Kidney (tissue), 14 donors: ENCODE data around the gene FZR1. TPM values are rescaled to one million over a fixed set of nuclear protein-coding genes. Genes with fewer than 3 reads are reported as not detected.
A peak's percentile ranks its signal among the peaks of the same experiment; 100 is the strongest.

Source experiments
- DNase-seq, 5 donors: peaks; one replicate each; pipeline ENCODE4 v3.0.0-alpha.2; 2013 to 2020
- FAIRE-seq: peaks from 2 replicates; lab custom pipeline; 2012; peaks lifted over from hg19 to GRCh38; lab: Jason Lieb, UNC
- H3K27ac ChIP-seq, 2 donors: one replicate each; pipeline ENCODE4 v1.7.0; 2013; ENCODE audit warnings: low read depth in 2 of 2, low read length in 2 of 2, inconsistent platforms in 1 of 2
- H3K27me3 ChIP-seq: one replicate; pipeline ENCODE4 v1.7.1; 2013; ENCODE audit warnings: low read length, inconsistent platforms; ENCODE audit not compliant: control insufficient read depth, insufficient read depth
- H3K36me3 ChIP-seq, 3 donors: one replicate each; pipeline versions ENCODE4 v1.7.0 to v1.7.1; 2013; ENCODE audit warnings: low read length in 3 of 3, control low read depth in 1 of 3, inconsistent platforms in 1 of 3; ENCODE audit not compliant: insufficient read depth in 3 of 3, control insufficient read depth in 2 of 3
- H3K4me1 ChIP-seq, 3 donors: one replicate each; pipeline versions ENCODE4 v1.7.0 to v1.7.1; 2013; ENCODE audit warnings: low read length in 3 of 3, inconsistent platforms in 1 of 3, low read depth in 1 of 3; ENCODE audit not compliant: control insufficient read depth in 2 of 3, insufficient read depth in 2 of 3
- H3K4me3 ChIP-seq, 3 donors: one replicate each; pipeline versions ENCODE4 v1.7.0 to v1.8.1; 2013; ENCODE audit warnings: low read length in 3 of 3, control low read depth in 1 of 3, inconsistent platforms in 1 of 3
- H3K9ac ChIP-seq, 3 donors: one replicate each; pipeline versions ENCODE4 v1.7.0 to v1.7.1; 2013; ENCODE audit warnings: low read length in 3 of 3, control low read depth in 1 of 3, inconsistent platforms in 1 of 3
- H3K9me3 ChIP-seq, 3 donors: one replicate each; pipeline versions ENCODE4 v1.7.0 to v1.7.1; 2013; ENCODE audit warnings: low read length in 3 of 3, control low read depth in 1 of 3, inconsistent platforms in 1 of 3; ENCODE audit not compliant: control insufficient read depth in 2 of 3, insufficient read depth in 1 of 3
- CTCF ChIP-seq: IDR thresholded peaks from 3 replicates; pipeline ENCODE4 v1.5.1; 2012; ENCODE audit warnings: mild to moderate bottlenecking, moderate library complexity, borderline replicate concordance; ENCODE audit not compliant: insufficient read depth; ENCODE audit errors: extremely low read depth
- intact Hi-C: fragments of 100-400 bp; cut with DNase I; formaldehyde crosslinking; loops from one replicate; pipeline ENCODE4 v1.11.1; 2022
- polyA plus RNA-seq: library from polyadenylated mRNA; stranded (reverse); fragments of 350-450 nt; fragmentation: Illumina TruSeq; extraction: RNeasy Lipid Tissue Mini Kit (QIAGEN cat#74804); gene quantifications from one replicate; pipeline ENCODE4 v1.2.3, GENCODE V29; 2014; ENCODE audit warnings: low read depth, low replicate concordance; ENCODE audit not compliant: insufficient read depth
- total RNA-seq: library from RNA; stranded (reverse); fragmentation: NEBNext Ultra II Directional; extraction: Animal tissue kit (Norgen Biotek cat#: 25700); gene quantifications from one replicate; pipeline ENCODE4 v1.2.1, GENCODE V29; 2021
- donor health status: control.
- donor health status: control.
- donor health status: control.
- donor health status: control.
- donor health status: control.
- donor health status: DM: yes; HTN: yes; CAD: no.
- donor health status: Normal renal cell carcinoma (clear cell type).

The FZR1 gene
- total and polyA plus RNA-seq, 2 donors from 2014 or later, result 28.4 to 48.0 TPM

DNA sequence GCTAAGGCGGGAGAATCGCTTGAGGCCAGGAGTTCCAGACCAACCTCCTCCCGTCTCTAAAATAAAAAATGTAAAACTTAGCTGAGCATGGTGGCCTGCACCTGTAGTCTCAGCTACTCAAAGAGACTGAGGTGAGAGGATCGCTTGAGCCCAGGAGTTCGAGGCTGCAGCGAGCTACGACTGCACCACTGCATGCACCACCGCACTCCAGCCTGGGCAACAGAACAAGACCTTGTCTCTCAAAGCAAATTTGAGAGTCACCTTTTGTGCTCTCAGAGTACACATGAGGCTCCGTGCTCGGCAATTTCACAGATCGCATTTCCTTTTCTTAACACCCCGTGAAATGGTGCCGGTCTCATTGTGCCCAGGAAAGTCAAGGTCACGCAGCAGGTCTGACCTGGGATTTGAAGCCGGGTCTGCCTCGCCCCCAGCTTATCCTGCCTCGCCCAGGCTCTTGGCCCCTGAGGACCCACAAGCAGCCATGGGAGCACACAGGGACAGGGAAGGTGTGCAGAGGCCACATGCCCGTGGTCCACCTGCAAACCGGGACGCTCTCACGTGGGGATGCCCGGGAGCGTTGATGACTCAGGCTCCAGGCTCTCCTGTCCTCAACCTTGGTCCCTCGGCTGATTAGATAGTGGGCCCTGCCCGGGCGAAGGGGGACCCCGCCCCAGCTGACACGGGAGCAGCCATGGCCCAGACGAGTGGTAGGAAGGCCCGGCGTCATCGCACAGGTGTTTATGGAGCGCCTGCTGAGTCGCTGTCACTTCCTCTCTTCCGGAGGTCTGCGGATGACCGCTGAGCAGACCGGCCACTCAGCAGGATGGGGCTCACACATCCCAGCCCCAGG is 24.6 kb upstream of the FZR1 start:
- no peak for TF ChIP-seq CTCF
- DNase-seq (no peak), FAIRE-seq (no peak)
- Histone ChIP-seq H3K36me3 (peaks cover 0 to 3% (median 2%) of the 10 kb centered on the region in 3 donors), H3K27me3 (no peaks in the 10 kb centered on the region), H3K9me3 (no peaks in the 10 kb centered on the region), H3K4me3 (no peak overlapping the region), H3K4me1 (peaks cover 0 to 10% (median 0%) of the 10 kb centered on the region in 3 donors), H3K9ac (no peak overlapping the region), H3K27ac (peak overlapping the region; percentile 48 to 76)
- intact Hi-C loops, result no loop called here

DNA sequence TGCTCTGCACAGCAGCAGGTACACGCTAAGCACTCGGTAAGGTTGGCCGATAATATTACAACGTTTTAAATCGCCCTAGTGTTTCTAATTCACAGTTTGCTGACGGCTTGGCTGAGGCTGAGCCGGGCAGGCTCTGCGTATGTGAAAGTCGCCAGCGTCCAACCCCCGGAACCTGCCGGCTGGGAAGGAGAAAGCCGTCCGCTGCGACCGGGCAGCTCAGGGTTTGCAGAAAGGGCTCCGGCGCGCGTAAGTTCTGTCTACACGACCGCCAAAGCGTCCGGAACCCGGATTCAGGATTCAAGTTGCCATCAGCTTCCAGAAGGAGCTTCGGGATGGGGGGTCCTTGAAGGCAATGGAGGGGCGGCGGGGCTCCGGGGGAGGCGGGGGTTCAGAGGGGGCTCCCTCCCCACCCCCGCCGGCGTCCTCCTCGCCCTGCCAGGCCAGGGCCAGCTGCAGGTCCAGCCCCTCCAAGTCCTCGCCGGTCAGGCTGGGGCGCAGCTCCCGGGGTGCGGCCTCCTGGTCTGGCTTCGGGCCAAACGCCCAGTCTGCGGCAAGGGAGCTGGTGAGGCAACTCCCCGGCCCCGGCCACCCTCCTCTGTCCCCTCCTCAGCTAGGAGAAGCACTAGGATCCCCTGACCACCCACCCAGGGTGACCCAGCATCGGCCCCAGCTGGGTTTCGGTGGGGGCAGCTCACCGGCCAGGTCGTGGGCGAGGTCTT is 23.4 kb upstream of the FZR1 start:
- intact Hi-C loops, result no loop called here
- peak overlapping the region in 1 of 3 donors; percentile 51 for H3K9ac ChIP-seq
- no peak overlapping the region for H3K4me3 ChIP-seq

GRCh38 chr19:3483226-3483628 is 22.9 kb upstream of the FZR1 start, which contains the start of gene SMIM44:
Gene SMIM44 (minus strand): TSS chr19:3483441. CDS start chr19:3483403, 38 bp downstream.
- no peaks in the 10 kb centered on the region for H3K27me3 ChIP-seq
- peak within 1 kb of the TSS in 1 of 3 donors; percentile 51 for H3K9ac ChIP-seq
- H3K9me3 ChIP-seq, result no peaks in the 10 kb centered on the region
- no peak for DNase-seq
- peaks cover 0 to 10% (median 0%) of the 10 kb centered on the region in 3 donors for H3K4me1 ChIP-seq
- TF ChIP-seq CTCF, result no peak
- no peak for FAIRE-seq
- peaks cover 0 to under 1% (median 0%) of the 10 kb centered on the region in 3 donors for H3K36me3 ChIP-seq
- intact Hi-C loops, result no loop called here
- no peak within 1 kb of the TSS for H3K4me3 ChIP-seq
- H3K27ac ChIP-seq, result no peak within 1 kb of the TSS

More for the DNA sequence above, 23.4 kb upstream of the FZR1 start:
- H3K4me1 ChIP-seq, result peaks cover 0 to 10% (median 0%) of the 10 kb centered on the region in 3 donors
- H3K36me3 ChIP-seq, result peaks cover 0 to 3% (median 0%) of the 10 kb centered on the region in 3 donors
- DNase-seq (no peak), FAIRE-seq (no peak)
- H3K27ac ChIP-seq, result no peak overlapping the region
- no peak for TF ChIP-seq CTCF
- H3K27me3 ChIP-seq, result no peaks in the 10 kb centered on the region
- no peaks in the 10 kb centered on the region for H3K9me3 ChIP-seq
